ENCODE data around the gene ZFHX3. TPM values are rescaled to one million over a fixed set of nuclear protein-coding genes. Genes with fewer than 3 reads are reported as not detected.
A peak's percentile ranks its signal among the peaks of the same experiment; 100 is the strongest.

The ZFHX3 gene
- total RNA-seq, 2 donors from 2014 or later: 0.79 to 2.2 TPM

DNA sequence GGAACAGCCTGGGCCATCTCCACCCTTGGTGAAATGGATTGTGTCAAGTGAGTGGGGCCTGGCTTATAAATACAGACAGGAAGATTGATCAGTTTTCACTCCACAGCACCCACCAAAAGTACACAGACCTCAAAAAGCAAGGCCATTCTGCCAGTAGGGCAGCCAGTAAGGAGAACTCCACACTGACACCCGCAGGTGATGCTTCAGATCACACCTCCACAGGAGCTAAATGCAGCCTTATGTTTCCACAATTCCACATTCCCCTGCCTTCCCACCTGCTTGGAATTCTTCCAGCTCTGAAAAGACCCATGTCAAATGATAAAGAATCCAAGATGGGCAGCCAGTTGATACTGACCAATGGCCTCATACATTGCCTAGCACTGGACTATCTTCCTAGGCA is 191.1 kb downstream of the ZFHX3 start:
- H3K4me1 Mint-ChIP-seq: peaks cover 10% of the 10 kb centered on the region
- Histone ChIP-seq H3K27me3 (ENCODE audit: control insufficient read depth, insufficient read depth, low read length, poor library complexity, severe bottlenecking) (no peaks in the 10 kb centered on the region), H3K27ac (ENCODE audit: low read depth, low read length) (no peak overlapping the region), H3K9me3 (ENCODE audit: control insufficient read depth, low read length) (no peaks in the 10 kb centered on the region), H3K4me1 (ENCODE audit: control insufficient read depth, insufficient read depth, low read length) (no peaks in the 10 kb centered on the region), H3K9ac (ENCODE audit: extremely low read depth, low read length, poor library complexity, severe bottlenecking) (no peak overlapping the region), H3K4me3 (ENCODE audit: low read length) (no peak overlapping the region), H3K36me3 (ENCODE audit: control insufficient read depth, insufficient read depth, low read length) (no peaks in the 10 kb centered on the region)
- 59% methylated on average over 1 of the region's 1 CpG; no CpG with 5 or more reads in 1 of the 2 experiments for WGBS, 2 experiments (ENCODE audit: insufficient coverage in 1 of 2, insufficient read length in 1 of 2)
- no peak overlapping the region for H3K27ac Mint-ChIP-seq
- peak; percentile 82 for DNase-seq
- TF ChIP-seq, protein P1, sequence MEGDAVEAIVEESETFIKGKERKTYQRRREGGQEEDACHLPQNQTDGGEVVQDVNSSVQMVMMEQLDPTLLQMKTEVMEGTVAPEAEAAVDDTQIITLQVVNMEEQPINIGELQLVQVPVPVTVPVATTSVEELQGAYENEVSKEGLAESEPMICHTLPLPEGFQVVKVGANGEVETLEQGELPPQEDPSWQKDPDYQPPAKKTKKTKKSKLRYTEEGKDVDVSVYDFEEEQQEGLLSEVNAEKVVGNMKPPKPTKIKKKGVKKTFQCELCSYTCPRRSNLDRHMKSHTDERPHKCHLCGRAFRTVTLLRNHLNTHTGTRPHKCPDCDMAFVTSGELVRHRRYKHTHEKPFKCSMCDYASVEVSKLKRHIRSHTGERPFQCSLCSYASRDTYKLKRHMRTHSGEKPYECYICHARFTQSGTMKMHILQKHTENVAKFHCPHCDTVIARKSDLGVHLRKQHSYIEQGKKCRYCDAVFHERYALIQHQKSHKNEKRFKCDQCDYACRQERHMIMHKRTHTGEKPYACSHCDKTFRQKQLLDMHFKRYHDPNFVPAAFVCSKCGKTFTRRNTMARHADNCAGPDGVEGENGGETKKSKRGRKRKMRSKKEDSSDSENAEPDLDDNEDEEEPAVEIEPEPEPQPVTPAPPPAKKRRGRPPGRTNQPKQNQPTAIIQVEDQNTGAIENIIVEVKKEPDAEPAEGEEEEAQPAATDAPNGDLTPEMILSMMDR (conservative IDR thresholded peaks at IDR 0.05): peak; percentile 79
- no peaks in the 10 kb centered on the region for H3K36me3 Mint-ChIP-seq (ENCODE audit: low read depth)
- no peaks in the 10 kb centered on the region for H3K9me3 Mint-ChIP-seq
- no peak overlapping the region for H3K4me3 Mint-ChIP-seq
- peaks cover 7% of the 10 kb centered on the region for H3K27me3 Mint-ChIP-seq (ENCODE audit: insufficient read depth)

DNA sequence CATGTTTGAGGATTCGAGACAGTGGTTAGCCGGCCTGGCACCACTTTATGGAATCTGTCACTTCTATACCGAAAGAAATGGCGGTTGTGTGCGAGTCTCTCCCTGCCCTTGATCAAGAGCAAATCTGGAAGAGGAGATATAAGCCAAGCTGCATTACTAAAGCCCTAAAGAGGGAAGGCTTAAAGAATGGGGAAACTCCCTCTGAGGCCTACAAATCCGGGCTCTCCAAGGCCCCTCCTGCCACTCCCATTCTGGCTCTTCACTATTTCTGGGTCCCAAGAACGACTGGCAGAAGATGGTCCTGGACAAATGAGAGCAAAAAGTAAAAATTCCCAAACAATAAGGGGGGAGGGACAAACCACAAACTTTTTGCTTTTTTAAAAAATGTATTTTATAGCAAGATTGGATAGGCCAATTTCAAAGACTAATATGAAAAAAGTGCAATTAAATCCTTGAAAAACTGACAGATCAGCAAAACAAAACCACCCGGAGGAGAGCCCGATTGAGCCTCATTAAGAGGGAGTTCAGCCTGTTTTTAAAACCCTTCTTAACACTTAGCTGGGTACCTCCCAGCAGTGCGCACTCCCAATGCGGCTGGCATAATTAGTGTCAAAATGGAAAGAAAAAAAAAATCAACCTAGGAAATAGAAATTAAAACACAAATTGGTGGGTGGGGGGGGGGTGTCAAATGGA is 193.5 kb downstream of the ZFHX3 start:
- TF ChIP-seq, protein P1 (conservative IDR thresholded peaks at IDR 0.05): no peak
- Mint-ChIP-seq H3K9me3 (no peaks in the 10 kb centered on the region), H3K4me1 (peaks cover 2% of the 10 kb centered on the region), H3K27ac (no peak overlapping the region), H3K36me3 (ENCODE audit: low read depth) (no peaks in the 10 kb centered on the region), H3K27me3 (ENCODE audit: insufficient read depth) (peaks cover 7% of the 10 kb centered on the region), H3K4me3 (no peak overlapping the region)
- Histone ChIP-seq H3K36me3 (ENCODE audit: control insufficient read depth, insufficient read depth, low read length) (no peaks in the 10 kb centered on the region), H3K9me3 (ENCODE audit: control insufficient read depth, low read length) (no peaks in the 10 kb centered on the region), H3K4me3 (ENCODE audit: low read length) (no peak overlapping the region), H3K9ac (ENCODE audit: extremely low read depth, low read length, poor library complexity, severe bottlenecking) (no peak overlapping the region), H3K27me3 (ENCODE audit: control insufficient read depth, insufficient read depth, low read length, poor library complexity, severe bottlenecking) (no peaks in the 10 kb centered on the region), H3K27ac (ENCODE audit: low read depth, low read length) (no peak overlapping the region), H3K4me1 (ENCODE audit: control insufficient read depth, insufficient read depth, low read length) (no peaks in the 10 kb centered on the region)
- DNase-seq: no peak
- WGBS, 2 experiments (ENCODE audit: insufficient coverage in 1 of 2, insufficient read length in 1 of 2): 86 to 89% methylated on average over 7 to 10 of the region's 11 CpGs

DNA sequence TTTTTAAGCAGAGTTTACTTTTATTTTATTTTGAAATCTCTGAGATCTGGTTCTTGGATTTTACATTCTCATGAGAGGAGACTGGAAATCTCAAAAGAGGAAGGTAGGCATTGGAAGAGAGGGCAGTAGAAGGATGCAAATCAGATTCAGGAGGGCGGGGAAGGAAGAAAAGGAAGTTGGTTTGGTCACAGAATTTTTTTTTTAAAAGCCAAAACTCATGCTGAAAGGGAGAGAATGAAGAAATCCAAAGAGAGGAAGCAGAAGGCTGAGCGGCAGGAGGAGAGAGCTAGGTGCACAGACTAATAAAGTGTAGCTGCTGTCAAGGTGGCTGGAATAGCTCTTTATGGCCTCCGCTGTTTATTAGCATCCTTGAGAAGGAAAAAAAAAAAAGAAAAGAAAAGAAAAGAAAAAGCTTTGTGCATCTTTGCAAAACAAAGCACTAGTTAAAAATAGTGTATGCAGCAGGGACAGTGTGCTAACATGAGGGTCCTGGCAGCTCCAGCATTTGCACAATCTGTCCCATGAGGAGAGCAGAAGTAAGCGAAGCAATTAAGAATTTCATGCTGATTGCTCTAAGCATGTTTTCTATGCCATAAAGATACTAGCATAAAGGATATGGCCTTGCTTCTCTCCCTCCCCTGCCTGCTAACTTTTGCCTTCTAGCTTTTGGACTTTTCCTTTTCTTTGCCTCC is 194.2 kb downstream of the ZFHX3 start:
- H3K4me3 ChIP-seq (ENCODE audit: low read length): no peak overlapping the region
- H3K4me3 Mint-ChIP-seq: no peak overlapping the region
- TF ChIP-seq, protein P1 (conservative IDR thresholded peaks at IDR 0.05): no peak
- H3K27me3 Mint-ChIP-seq (ENCODE audit: insufficient read depth): peaks cover 7% of the 10 kb centered on the region
- no peaks in the 10 kb centered on the region for H3K27me3 ChIP-seq (ENCODE audit: control insufficient read depth, insufficient read depth, low read length, poor library complexity, severe bottlenecking)
- H3K27ac Mint-ChIP-seq: no peak overlapping the region
- 85 to 95% methylated on average over 4 of the region's 4 CpGs for WGBS, 2 experiments (ENCODE audit: insufficient coverage in 1 of 2, insufficient read length in 1 of 2)
- H3K4me1 ChIP-seq (ENCODE audit: control insufficient read depth, insufficient read depth, low read length): no peaks in the 10 kb centered on the region
- H3K9me3 Mint-ChIP-seq: no peaks in the 10 kb centered on the region
- peaks cover 4% of the 10 kb centered on the region for H3K4me1 Mint-ChIP-seq
- H3K36me3 Mint-ChIP-seq (ENCODE audit: low read depth): no peaks in the 10 kb centered on the region
- DNase-seq: no peak
- H3K9ac ChIP-seq (ENCODE audit: extremely low read depth, low read length, poor library complexity, severe bottlenecking): no peak overlapping the region
- no peak overlapping the region for H3K27ac ChIP-seq (ENCODE audit: low read depth, low read length)
- no peaks in the 10 kb centered on the region for H3K9me3 ChIP-seq (ENCODE audit: control insufficient read depth, low read length)
- no peaks in the 10 kb centered on the region for H3K36me3 ChIP-seq (ENCODE audit: control insufficient read depth, insufficient read depth, low read length)
